ENCODE results near the gene SETD5. TPM values are rescaled to one million over a fixed set of nuclear protein-coding genes. Genes with fewer than 3 reads are reported as not detected.

The SETD5 gene, protein sequence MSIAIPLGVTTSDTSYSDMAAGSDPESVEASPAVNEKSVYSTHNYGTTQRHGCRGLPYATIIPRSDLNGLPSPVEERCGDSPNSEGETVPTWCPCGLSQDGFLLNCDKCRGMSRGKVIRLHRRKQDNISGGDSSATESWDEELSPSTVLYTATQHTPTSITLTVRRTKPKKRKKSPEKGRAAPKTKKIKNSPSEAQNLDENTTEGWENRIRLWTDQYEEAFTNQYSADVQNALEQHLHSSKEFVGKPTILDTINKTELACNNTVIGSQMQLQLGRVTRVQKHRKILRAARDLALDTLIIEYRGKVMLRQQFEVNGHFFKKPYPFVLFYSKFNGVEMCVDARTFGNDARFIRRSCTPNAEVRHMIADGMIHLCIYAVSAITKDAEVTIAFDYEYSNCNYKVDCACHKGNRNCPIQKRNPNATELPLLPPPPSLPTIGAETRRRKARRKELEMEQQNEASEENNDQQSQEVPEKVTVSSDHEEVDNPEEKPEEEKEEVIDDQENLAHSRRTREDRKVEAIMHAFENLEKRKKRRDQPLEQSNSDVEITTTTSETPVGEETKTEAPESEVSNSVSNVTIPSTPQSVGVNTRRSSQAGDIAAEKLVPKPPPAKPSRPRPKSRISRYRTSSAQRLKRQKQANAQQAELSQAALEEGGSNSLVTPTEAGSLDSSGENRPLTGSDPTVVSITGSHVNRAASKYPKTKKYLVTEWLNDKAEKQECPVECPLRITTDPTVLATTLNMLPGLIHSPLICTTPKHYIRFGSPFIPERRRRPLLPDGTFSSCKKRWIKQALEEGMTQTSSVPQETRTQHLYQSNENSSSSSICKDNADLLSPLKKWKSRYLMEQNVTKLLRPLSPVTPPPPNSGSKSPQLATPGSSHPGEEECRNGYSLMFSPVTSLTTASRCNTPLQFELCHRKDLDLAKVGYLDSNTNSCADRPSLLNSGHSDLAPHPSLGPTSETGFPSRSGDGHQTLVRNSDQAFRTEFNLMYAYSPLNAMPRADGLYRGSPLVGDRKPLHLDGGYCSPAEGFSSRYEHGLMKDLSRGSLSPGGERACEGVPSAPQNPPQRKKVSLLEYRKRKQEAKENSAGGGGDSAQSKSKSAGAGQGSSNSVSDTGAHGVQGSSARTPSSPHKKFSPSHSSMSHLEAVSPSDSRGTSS (N-terminal part only)
- total RNA-seq, result 54.4 and 61.9 TPM in 2 replicates

GRCh38 chr3:9397332-9397905, at the start of gene SETD5:
Gene SETD5 (plus strand): TSS chr3:9397615. CDS start chr3:9428939, 31,324 bp downstream.

DNA sequence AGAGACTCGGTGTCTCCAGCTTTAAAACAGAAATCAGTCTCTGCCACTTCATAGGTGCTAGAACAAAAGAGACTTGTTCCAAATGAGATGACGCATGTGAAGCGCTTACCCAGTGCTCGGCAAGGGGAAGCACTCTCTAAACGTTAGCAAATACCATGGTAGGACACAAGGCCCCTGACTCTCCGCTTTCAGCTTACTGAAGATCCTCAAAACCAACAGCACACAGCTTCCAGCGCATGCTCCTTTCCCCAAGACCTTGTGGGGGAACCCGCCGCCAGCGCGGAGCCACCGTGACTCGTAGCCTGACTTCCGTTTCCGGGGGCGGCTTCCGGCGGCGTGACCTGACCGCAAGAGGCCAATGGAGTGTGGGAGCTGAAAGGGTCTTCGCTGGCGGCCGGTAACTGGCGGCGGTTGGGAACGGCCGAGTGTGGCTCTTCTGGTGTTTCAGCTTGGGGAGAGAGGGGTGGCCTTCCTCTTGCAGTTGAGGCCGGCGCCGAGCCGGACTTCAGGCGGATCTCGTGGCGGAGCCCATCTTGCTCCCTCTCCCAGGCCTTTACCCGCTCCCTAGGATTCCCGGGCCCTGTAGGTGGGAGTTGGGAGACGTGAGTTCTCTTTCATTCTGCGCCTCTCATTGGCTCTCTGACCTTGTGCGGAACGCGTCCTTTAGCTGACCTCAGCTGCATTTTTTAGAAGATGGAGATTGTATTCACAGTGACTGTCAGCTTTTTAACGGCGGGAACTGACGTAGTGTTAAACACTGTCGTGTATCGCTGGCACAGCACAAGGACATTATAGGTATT, 34.5 kb upstream of the SETD5 start, which contains the start of gene THUMPD3:
Gene THUMPD3 (plus strand): TSS at position 324 of the 800 bp plus-strand sequence. CDS start 2,015 bp downstream, outside the sequence.

Other genes starting within 250 kb of the SETD5 start
- 3.1 and 6.0 TPM in 2 replicates for gene SRGAP3, start 148.0 kb upstream of the SETD5 start, total RNA-seq
- gene THUMPD3, start 34.6 kb upstream of the SETD5 start, total RNA-seq, result 60.6 and 69.9 TPM in 2 replicates
- gene LHFPL4, start 156.2 kb downstream of the SETD5 start, total RNA-seq, result not detected in 2 replicates